Caco-2 (cell line): ENCODE measurements around the gene GABRR1. TPM values are rescaled to one million over a fixed set of nuclear protein-coding genes. Genes with fewer than 3 reads are reported as not detected.

ENCODE experiments used
- BruUV-seq: library from RNA; stranded (reverse); fragments of 400-500 nt; replicated peaks from 2 replicates; lab custom pipeline; 2021; lab: Mats Ljungman, UMichigan
- CTCF ChIA-PET: fragments of 300-600 bp; sonication (Branson Sonifier 250); formaldehyde crosslinking; loops from one replicate; lab custom pipeline; 2022; ENCODE audit warnings: antibody characterized with exemption; lab: Charles Lee
- POLR2A ChIA-PET: fragments of 300-600 bp; sonication (Branson Sonifier 250); formaldehyde crosslinking; loops from one replicate; lab custom pipeline; 2022; ENCODE audit warnings: antibody characterized with exemption; lab: Charles Lee
- DNase-seq, 2 experiments: peaks; one replicate each; pipeline versions ENCODE4 v3.0.0 to v3.0.0-alpha.2; 2020 to 2022
- H3K27me3 ChIP-seq: replicated peaks from 2 replicates; pipeline ENCODE4 v1.6.0; 2011; ENCODE audit warnings: low read length; ENCODE audit not compliant: control insufficient read depth, insufficient read depth
- H3K36me3 ChIP-seq: 2 replicates; pipeline ENCODE4 v1.5.1; 2011; ENCODE audit warnings: low read length; ENCODE audit not compliant: control insufficient read depth, insufficient read depth
- H3K4me1 ChIP-seq: fragments of 250-450 bp; sonication (Bioruptor Pico); 2 replicates; pipeline ENCODE4 v1.5.1; 2020; ENCODE audit warnings: mild to moderate bottlenecking
- H3K4me3 ChIP-seq: 2 replicates; pipeline ENCODE4 v1.5.1; 2011; ENCODE audit warnings: low read depth, mild to moderate bottlenecking, control low read depth, low read length
- H3K9me3 ChIP-seq: fragments of 250-450 bp; sonication (Bioruptor Pico); 2 replicates; pipeline ENCODE4 v1.5.1; 2020; ENCODE audit warnings: mild to moderate bottlenecking, moderate library complexity
- H3K27ac Mint-ChIP-seq: one replicate; pipeline ENCODE4 v1.8.0; 2022; ENCODE audit warnings: mixed read lengths; ENCODE audit not compliant: unreplicated experiment
- H3K27me3 Mint-ChIP-seq: one replicate; pipeline ENCODE4 v1.8.0; 2022; ENCODE audit warnings: mixed read lengths; ENCODE audit not compliant: insufficient read depth, unreplicated experiment
- H3K36me3 Mint-ChIP-seq: one replicate; pipeline ENCODE4 v1.8.0; 2022; ENCODE audit warnings: mild to moderate bottlenecking, mixed read lengths; ENCODE audit not compliant: insufficient read depth, unreplicated experiment
- H3K4me1 Mint-ChIP-seq: one replicate; pipeline ENCODE4 v1.8.0; 2022; ENCODE audit warnings: low read depth, mixed read lengths; ENCODE audit not compliant: unreplicated experiment
- H3K4me3 Mint-ChIP-seq: one replicate; pipeline ENCODE4 v1.8.0; 2022; ENCODE audit warnings: mild to moderate bottlenecking, moderate library complexity, mixed read lengths; ENCODE audit not compliant: unreplicated experiment
- H3K9me3 Mint-ChIP-seq: one replicate; pipeline ENCODE4 v1.8.0; 2022; ENCODE audit warnings: mixed read lengths; ENCODE audit not compliant: unreplicated experiment
- intact Hi-C: fragments of 100-400 bp; cut with micrococcal nuclease; formaldehyde crosslinking; loops from one replicate; pipeline ENCODE4 v1.10.0; 2022; ENCODE audit not compliant: unreplicated experiment
- total RNA-seq: library from RNA; stranded (reverse); gene quantifications from 2 replicates; pipeline ENCODE4 v1.2.3, GENCODE V29; 2022
- TF ChIP-seq, protein P1 (sequence below), 2 experiments: fragments of 200-600 bp in 1 of 2; IDR thresholded peaks; 1 replicate in 1 of 2; 2 replicates in 1 of 2; pipeline versions ENCODE4 v1.5.1 to v1.8.0; 2011 to 2022; ENCODE audit warnings: antibody characterized with exemption in 1 of 2, control low read depth in 1 of 2, inconsistent platforms in 1 of 2, low read depth in 1 of 2, low read length in 1 of 2, mild to moderate bottlenecking in 1 of 2, moderate library complexity in 1 of 2; ENCODE audit not compliant: insufficient read depth in 1 of 2, severe bottlenecking in 1 of 2, unreplicated experiment in 1 of 2

GABRR1 gene
- total RNA-seq, 1 experiment from 2014 or later, result 0.43 TPM

GRCh38 chr6:89222712-89223039 lies 5.5 kb upstream of the GABRR1 start:
- no peak overlapping the region for H3K4me3 ChIP-seq
- no TSS peak for BruUV-seq
- H3K9me3 Mint-ChIP-seq, result no peaks in the 10 kb centered on the region
- H3K4me3 Mint-ChIP-seq, result no peak overlapping the region
- TF ChIP-seq, protein P1, sequence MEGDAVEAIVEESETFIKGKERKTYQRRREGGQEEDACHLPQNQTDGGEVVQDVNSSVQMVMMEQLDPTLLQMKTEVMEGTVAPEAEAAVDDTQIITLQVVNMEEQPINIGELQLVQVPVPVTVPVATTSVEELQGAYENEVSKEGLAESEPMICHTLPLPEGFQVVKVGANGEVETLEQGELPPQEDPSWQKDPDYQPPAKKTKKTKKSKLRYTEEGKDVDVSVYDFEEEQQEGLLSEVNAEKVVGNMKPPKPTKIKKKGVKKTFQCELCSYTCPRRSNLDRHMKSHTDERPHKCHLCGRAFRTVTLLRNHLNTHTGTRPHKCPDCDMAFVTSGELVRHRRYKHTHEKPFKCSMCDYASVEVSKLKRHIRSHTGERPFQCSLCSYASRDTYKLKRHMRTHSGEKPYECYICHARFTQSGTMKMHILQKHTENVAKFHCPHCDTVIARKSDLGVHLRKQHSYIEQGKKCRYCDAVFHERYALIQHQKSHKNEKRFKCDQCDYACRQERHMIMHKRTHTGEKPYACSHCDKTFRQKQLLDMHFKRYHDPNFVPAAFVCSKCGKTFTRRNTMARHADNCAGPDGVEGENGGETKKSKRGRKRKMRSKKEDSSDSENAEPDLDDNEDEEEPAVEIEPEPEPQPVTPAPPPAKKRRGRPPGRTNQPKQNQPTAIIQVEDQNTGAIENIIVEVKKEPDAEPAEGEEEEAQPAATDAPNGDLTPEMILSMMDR (IDR thresholded peaks at IDR 0.05; ENCODE audit: insufficient read depth in 1 of 2, low read depth in 1 of 2, low read length in 1 of 2, severe bottlenecking in 1 of 2, unreplicated experiment in 1 of 2), result no peak
- no peaks in the 10 kb centered on the region for H3K27me3 Mint-ChIP-seq
- DNase-seq, result no peak
- no peaks in the 10 kb centered on the region for H3K27me3 ChIP-seq
- no peaks in the 10 kb centered on the region for H3K4me1 Mint-ChIP-seq
- intact Hi-C loops, result no loop called here
- no peaks in the 10 kb centered on the region for H3K36me3 ChIP-seq
- POLR2A ChIA-PET, result no interaction called here
- no peaks in the 10 kb centered on the region for H3K4me1 ChIP-seq
- no peaks in the 10 kb centered on the region for H3K36me3 Mint-ChIP-seq
- no peaks in the 10 kb centered on the region for H3K9me3 ChIP-seq
- CTCF ChIA-PET, result no interaction called here
- H3K27ac Mint-ChIP-seq, result no peak overlapping the region

DNA sequence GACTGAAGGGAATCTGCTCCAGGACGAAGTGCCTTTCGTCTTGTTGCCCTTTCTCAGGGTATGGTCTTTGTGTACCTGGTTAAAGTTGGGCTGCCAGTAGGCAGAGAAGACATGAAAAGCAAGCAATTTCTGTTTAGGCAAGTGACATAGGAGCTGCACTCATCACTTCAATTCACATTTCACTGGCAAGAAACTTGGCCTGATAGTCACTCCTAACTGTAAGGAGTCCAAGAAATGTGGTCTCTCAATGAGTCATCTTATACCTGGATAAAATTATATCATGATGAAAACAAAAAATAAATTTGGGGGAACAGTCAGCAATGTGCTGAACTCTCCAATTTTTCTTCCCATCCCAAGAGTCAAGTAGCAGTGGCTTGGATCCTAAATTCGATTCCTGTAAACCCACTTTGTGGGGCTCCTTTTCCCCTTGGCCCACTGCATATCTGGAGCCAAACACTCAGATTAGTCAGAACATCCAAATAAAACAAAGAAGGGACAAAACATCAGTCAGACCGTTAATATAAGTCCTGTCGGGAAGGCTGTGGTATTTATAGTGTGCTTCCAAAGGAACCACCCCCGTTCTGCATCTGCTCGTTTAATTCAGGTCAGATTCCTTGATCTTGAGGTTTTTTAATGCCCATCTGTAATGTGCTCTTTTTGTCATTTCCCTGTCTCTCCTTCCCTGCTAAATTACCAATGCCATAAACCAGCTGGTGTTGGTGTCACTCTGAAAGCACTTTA lies 5.0 kb upstream of the GABRR1 start:
- TF ChIP-seq, protein P1 (IDR thresholded peaks at IDR 0.05; ENCODE audit: insufficient read depth in 1 of 2, low read depth in 1 of 2, low read length in 1 of 2, severe bottlenecking in 1 of 2, unreplicated experiment in 1 of 2), result no peak
- Histone ChIP-seq H3K9me3 (no peaks in the 10 kb centered on the region), H3K36me3 (no peaks in the 10 kb centered on the region), H3K27me3 (no peaks in the 10 kb centered on the region), H3K4me3 (no peak overlapping the region), H3K4me1 (no peaks in the 10 kb centered on the region)
- no peaks in the 10 kb centered on the region for H3K9me3 Mint-ChIP-seq
- BruUV-seq, result no TSS peak
- ChIA-PET CTCF (no interaction called here), POLR2A (no interaction called here)
- DNase-seq, result no peak
- no peaks in the 10 kb centered on the region for H3K4me1 Mint-ChIP-seq
- no peaks in the 10 kb centered on the region for H3K27me3 Mint-ChIP-seq
- no peak overlapping the region for H3K4me3 Mint-ChIP-seq
- intact Hi-C loops, result no loop called here
- no peak overlapping the region for H3K27ac Mint-ChIP-seq
- H3K36me3 Mint-ChIP-seq, result no peaks in the 10 kb centered on the region

DNA sequence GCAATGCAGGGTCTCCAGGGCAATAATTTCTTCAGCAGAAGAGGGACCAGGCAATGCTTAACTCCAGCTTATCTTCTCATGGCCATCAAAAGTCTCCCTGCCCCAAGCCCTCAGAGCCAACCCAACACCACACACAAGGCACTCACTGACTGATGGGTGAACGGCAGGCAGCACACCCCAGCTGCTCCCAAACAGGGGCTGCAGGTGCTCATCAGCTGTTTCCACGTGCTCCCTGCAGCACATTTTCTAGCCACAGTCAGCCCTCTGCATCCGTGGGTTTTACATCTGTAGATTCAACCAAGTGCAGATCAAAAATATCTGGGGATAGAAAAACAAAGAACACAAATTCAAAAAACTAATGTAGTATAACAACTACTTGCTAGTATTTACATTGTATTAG lies 4.0 kb upstream of the GABRR1 start:
- ChIA-PET POLR2A (no interaction called here), CTCF (interaction anchor here (0.7 kb wide), 1 partner anchor 237 kb away, joined by 3 read pairs; no protein-coding TSS in a partner anchor)
- Histone ChIP-seq H3K27me3 (no peaks in the 10 kb centered on the region), H3K9me3 (no peaks in the 10 kb centered on the region), H3K4me1 (no peaks in the 10 kb centered on the region), H3K36me3 (no peaks in the 10 kb centered on the region), H3K4me3 (no peak overlapping the region)
- DNase-seq, result no peak
- H3K4me1 Mint-ChIP-seq, result no peaks in the 10 kb centered on the region
- TF ChIP-seq, protein P1 (IDR thresholded peaks at IDR 0.05; ENCODE audit: insufficient read depth in 1 of 2, low read depth in 1 of 2, low read length in 1 of 2, severe bottlenecking in 1 of 2, unreplicated experiment in 1 of 2), result no peak
- no peaks in the 10 kb centered on the region for H3K36me3 Mint-ChIP-seq
- BruUV-seq, result no TSS peak
- intact Hi-C loops, result no loop called here
- H3K4me3 Mint-ChIP-seq, result no peak overlapping the region
- no peaks in the 10 kb centered on the region for H3K9me3 Mint-ChIP-seq
- H3K27ac Mint-ChIP-seq, result no peak overlapping the region
- H3K27me3 Mint-ChIP-seq, result peaks cover 2% of the 10 kb centered on the region
